Ishikawa (cell line): Measurements from ENCODE around the gene HOXB2.
A peak's percentile ranks its signal among the peaks of the same experiment; 100 is the strongest.

Source experiments
- CEBPB ChIP-seq: IDR thresholded peaks from 2 replicates; pipeline ENCODE4 v1.6.1; 2012
- CREB1 ChIP-seq: IDR thresholded peaks from 2 replicates; pipeline ENCODE4 v1.6.1; 2012; ENCODE audit warnings: low read depth
- EGR1 ChIP-seq: IDR thresholded peaks from 2 replicates; pipeline ENCODE4 v1.6.1; 2012
- EP300 ChIP-seq: IDR thresholded peaks from 2 replicates; pipeline ENCODE4 v1.6.1; 2012; ENCODE audit warnings: borderline replicate concordance
- FOXM1 ChIP-seq: IDR thresholded peaks from 2 replicates; pipeline ENCODE4 v1.6.1; 2012; ENCODE audit warnings: low read depth, borderline replicate concordance
- NFIC ChIP-seq: IDR thresholded peaks from 2 replicates; pipeline ENCODE4 v1.6.1; 2012
- RAD21 ChIP-seq: IDR thresholded peaks from 2 replicates; pipeline ENCODE4 v1.6.1; 2012; ENCODE audit warnings: low read depth
- TAF1 ChIP-seq: IDR thresholded peaks from 2 replicates; pipeline ENCODE4 v1.6.1; 2012; ENCODE audit warnings: low read depth, mild to moderate bottlenecking
- TCF12 ChIP-seq: IDR thresholded peaks from 2 replicates; pipeline ENCODE4 v1.6.1; 2012; ENCODE audit warnings: low read depth
- TEAD4 ChIP-seq: IDR thresholded peaks from 2 replicates; pipeline ENCODE4 v1.6.1; 2012
- YY1 ChIP-seq: IDR thresholded peaks from 2 replicates; pipeline ENCODE4 v1.6.1; 2012; ENCODE audit warnings: low read depth
- ZBTB7A ChIP-seq: IDR thresholded peaks from 2 replicates; pipeline ENCODE4 v1.6.1; 2012; ENCODE audit warnings: low read depth
- TF ChIP-seq, protein P1 (sequence below): IDR thresholded peaks from 2 replicates; pipeline ENCODE4 v1.6.1; 2012
- TF ChIP-seq, protein P2 (sequence below): IDR thresholded peaks from 2 replicates; pipeline ENCODE4 v1.6.1; 2012
- TF ChIP-seq, protein P3 (sequence below): IDR thresholded peaks from 2 replicates; pipeline ENCODE4 v1.6.1; 2012; ENCODE audit warnings: low read depth, mild to moderate bottlenecking

Gene HOXB2

DNA sequence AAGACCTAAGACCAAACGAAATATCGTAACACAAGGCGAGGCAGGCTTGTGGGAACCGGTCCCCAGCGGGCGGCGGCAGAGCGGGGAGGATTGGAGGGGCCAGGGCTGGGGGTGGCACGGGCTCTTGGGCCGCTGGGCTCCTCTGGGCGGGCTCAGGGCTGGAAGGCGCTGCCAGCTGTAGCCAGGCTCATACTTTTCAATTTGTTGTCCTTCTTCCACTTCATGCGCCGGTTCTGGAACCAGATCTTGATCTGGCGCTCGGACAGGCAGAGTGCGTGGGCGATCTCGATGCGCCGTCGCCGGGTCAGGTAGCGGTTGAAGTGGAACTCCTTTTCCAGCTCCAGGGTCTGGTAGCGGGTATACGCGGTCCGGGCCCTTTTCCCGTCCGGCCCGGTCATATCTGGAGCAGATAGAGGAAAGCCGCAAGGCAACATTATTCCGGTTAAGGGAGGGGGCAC is 47.2 kb upstream of the HOXB2 start:
- TF ChIP-seq EGR1 (peak; percentile 68), TAF1 (no peak), ZBTB7A (no peak), CEBPB (no peak), TCF12 (no peak), EP300 (no peak), RAD21 (no peak)
- TF ChIP-seq, protein P1, sequence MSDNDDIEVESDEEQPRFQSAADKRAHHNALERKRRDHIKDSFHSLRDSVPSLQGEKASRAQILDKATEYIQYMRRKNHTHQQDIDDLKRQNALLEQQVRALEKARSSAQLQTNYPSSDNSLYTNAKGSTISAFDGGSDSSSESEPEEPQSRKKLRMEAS, result 0 out of 2 replicates have a peak, but pooled peaks have one; percentile 15
- TF ChIP-seq, protein P2, sequence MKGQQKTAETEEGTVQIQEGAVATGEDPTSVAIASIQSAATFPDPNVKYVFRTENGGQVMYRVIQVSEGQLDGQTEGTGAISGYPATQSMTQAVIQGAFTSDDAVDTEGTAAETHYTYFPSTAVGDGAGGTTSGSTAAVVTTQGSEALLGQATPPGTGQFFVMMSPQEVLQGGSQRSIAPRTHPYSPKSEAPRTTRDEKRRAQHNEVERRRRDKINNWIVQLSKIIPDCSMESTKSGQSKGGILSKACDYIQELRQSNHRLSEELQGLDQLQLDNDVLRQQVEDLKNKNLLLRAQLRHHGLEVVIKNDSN, result no peak

DNA sequence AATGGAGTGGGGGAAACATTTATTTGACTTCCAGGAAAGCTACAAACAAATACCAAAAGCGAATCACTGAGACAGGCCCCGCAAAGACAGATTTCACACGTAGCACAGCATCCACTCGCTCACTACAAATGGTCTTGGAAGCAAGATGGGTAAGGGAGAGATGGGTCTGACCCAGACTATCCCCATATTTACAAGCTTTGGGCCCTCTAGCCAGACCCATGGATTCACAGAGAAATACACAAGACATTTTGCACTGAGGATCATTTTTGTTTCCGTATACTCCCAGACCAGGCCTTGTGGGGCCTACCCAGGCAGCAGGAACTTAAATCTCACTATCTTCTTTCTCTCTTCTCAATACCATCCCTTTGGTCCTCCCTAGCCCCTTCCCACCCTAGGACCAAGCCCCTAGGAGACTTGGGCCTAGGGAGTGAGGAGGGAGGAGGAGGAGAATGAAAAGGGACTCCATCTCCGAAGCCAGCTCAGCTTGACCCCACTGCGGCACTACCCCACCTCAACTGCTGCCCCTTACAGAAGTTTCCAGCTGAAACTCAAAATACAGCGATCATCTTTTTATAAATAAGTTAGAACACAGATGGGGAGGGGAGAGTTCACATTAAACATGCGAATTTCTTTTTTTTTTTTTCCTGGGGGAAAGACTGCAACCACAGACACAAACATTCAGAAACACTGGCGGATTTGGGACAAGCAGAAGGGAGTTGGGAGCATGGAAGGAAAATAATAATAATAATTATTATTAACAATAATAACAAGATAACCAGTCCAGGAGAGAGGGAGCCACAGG is 46.5 kb upstream of the HOXB2 start:
- no peak for TF ChIP-seq EP300
- no peak for TF ChIP-seq FOXM1
- TF ChIP-seq, protein P3, sequence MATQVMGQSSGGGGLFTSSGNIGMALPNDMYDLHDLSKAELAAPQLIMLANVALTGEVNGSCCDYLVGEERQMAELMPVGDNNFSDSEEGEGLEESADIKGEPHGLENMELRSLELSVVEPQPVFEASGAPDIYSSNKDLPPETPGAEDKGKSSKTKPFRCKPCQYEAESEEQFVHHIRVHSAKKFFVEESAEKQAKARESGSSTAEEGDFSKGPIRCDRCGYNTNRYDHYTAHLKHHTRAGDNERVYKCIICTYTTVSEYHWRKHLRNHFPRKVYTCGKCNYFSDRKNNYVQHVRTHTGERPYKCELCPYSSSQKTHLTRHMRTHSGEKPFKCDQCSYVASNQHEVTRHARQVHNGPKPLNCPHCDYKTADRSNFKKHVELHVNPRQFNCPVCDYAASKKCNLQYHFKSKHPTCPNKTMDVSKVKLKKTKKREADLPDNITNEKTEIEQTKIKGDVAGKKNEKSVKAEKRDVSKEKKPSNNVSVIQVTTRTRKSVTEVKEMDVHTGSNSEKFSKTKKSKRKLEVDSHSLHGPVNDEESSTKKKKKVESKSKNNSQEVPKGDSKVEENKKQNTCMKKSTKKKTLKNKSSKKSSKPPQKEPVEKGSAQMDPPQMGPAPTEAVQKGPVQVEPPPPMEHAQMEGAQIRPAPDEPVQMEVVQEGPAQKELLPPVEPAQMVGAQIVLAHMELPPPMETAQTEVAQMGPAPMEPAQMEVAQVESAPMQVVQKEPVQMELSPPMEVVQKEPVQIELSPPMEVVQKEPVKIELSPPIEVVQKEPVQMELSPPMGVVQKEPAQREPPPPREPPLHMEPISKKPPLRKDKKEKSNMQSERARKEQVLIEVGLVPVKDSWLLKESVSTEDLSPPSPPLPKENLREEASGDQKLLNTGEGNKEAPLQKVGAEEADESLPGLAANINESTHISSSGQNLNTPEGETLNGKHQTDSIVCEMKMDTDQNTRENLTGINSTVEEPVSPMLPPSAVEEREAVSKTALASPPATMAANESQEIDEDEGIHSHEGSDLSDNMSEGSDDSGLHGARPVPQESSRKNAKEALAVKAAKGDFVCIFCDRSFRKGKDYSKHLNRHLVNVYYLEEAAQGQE, result no peak
- TF ChIP-seq TEAD4, result no peak
- no peak for TF ChIP-seq CREB1
- TF ChIP-seq TCF12, result no peak
- TF ChIP-seq, protein P2, result no peak
- TF ChIP-seq ZBTB7A, result no peak
- TF ChIP-seq, protein P1, result no peak
- no peak for TF ChIP-seq NFIC
- no peak for TF ChIP-seq RAD21
- TF ChIP-seq CEBPB, result no peak
- TF ChIP-seq EGR1, result no peak
- TF ChIP-seq TAF1, result no peak
- TF ChIP-seq YY1, result no peak

DNA sequence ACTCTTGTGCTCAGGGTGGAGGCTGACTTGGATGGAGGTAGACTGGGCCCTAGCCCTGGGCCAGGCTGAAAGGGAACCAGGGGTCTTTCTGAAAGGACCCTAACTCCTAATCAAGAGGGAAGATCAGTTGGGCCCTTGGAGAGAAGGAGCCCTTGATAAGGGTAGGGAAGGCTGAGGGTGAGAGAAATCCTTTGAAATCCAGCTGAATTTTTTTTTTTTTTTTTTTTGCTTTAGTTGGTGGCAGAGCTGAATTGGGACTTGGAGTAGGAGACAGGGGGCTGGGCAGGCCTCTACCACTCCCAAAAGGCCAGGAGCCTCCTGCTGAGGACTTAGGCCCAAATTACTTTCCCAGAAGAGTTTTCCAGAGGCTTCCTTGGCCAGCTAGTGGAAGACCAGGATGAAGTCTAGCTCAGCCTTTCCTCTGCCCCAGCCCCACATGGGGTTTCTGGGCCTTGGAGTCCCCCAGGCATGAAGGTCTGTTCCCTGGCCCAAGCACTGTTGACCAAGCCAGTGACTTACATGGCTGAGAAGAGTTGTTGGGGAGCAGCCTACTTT is 45.8 kb upstream of the HOXB2 start:
- TF ChIP-seq RAD21 (no peak), NFIC (no peak), FOXM1 (no peak), TAF1 (no peak), ZBTB7A (no peak), CREB1 (no peak), TCF12 (no peak)
- TF ChIP-seq, protein P3, result no peak

DNA sequence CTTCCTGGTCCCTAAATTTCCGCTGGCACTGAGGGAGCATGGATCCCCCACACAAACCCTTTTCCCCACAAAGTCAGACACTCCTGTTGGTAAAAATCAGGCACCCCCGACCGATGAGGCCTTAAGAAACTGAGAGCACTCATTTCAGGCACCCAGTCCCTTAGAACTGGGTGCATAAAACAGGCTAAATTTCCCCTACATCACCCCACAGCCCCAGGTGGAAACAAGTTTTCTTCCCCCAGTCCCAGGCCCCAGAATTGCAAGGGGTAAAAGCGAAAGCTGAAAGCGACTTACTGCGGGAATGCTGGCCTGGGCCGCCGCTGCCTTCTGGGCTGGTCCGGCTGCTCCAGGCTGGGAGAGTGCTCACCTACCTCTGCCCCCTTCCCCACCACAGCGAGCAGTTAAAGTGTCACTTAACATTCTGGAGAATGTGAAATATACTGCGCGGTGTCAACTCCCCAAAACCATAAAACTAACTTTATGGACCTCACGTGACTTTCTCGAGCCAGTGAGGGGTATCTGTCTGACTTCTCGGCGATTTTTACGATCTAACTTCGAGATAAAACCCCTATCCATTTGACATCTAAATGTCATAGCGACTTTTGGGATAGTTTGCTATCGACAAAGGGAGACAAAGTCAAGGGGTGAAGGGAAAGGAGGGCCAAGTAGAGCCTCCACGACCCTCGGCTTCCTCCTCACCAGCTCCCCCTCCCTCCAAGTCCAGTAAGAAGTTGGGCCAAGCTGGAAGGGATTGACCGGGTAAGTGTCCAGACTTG is 45.1 kb upstream of the HOXB2 start, which contains the start of gene HOXB3:
Gene HOXB3 (minus strand): TSS at position 411 of the 776 bp plus-strand sequence. CDS start 37,767 bp downstream, outside the sequence.
- TF ChIP-seq CREB1 (no peak), CEBPB (no peak), EP300 (peak; percentile 29; the same call in 1 of the 2 replicates), ZBTB7A (no peak), EGR1 (no peak), YY1 (no peak), TEAD4 (peak; percentile 28; the same call in 1 of the 2 replicates), NFIC (no peak), FOXM1 (no peak), RAD21 (no peak), TAF1 (peak; percentile 34; the same call in 1 of the 2 replicates), TCF12 (peak; percentile 55)
- TF ChIP-seq, protein P3, result no peak
- TF ChIP-seq, protein P2, result peak; percentile 84
- TF ChIP-seq, protein P1, result no peak
